SK-MEL-5 (cell line): ENCODE measurements around the gene SNUPN. TPM values are rescaled to one million over a fixed set of nuclear protein-coding genes. Genes with fewer than 3 reads are reported as not detected.
"Not testable (repeated sequence)": the region's sequence is repeated elsewhere in the genome, so short reads cannot be mapped to it uniquely, and the experiment has no call there.

Source experiments
- DNase-seq: peaks from one replicate; pipeline ENCODE4 v3.0.0-alpha.2; 2016; ENCODE audit warnings: low read depth, low spot score
- in situ Hi-C: cut with HindIII; loops from 2 replicates; pipeline ENCODE4 v1.10.0; 2016; ENCODE audit warnings: low sequenced_read_pairs, high pct_unique_total_duplicates, low pct_unique_long_range_greater_than_20kb
- total RNA-seq: library from RNA; depleted of rRNA; stranded (reverse); fragments of >200 nt; shearing (Covaris generic); gene quantifications from 2 replicates; pipeline ENCODE4 v1.2.3, GENCODE V29; 2014

The SNUPN gene
- total RNA-seq, 1 experiment from 2014 or later, result 39.2 TPM

DNA sequence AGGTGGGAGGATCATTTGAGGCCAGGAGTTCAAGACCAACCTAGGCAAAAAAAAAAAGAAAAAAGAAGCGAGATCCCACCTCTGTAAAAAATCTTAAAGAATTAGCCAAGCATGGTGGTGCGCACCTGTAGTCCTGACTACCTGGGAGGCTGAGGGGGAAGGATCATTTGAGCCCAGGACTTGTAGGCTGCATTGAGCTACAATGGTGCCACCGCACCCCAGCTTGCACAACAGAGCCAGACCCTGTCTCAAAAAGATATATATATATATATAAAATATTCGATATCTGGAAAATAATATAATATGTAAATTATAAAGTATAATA, 15.6 kb upstream of the SNUPN start:
- in situ Hi-C loops, result no loop called here
- DNase-seq, result no peak

GRCh38 chr15:75640483-75641178, 15.1 kb upstream of the SNUPN start:
- in situ Hi-C loops, result no loop called here
- peak; percentile 72 for DNase-seq

- in situ Hi-C loops, result no loop called here
- DNase-seq, result peak; percentile 98
Observed at GRCh38 chr15:75639709-75640482, 14.4 kb upstream of the SNUPN start, which contains the start of gene IMP3. Gene IMP3 (minus strand): TSS chr15:75640224. CDS start chr15:75640168, 56 bp downstream.

- DNase-seq, result no peak
- in situ Hi-C loops, result no loop called here
Observed at GRCh38 chr15:75639191-75639708, 13.7 kb upstream of the SNUPN start.

- in situ Hi-C loops, result no loop called here
Observed at GRCh38 chr15:75637245-75638009, 11.9 kb upstream of the SNUPN start.

GRCh38 chr15:75636026-75636425, 10.5 kb upstream of the SNUPN start:
- DNase-seq, result no peak
- in situ Hi-C loops, result no loop called here

More at GRCh38 chr15:75637245-75638009, 11.9 kb upstream of the SNUPN start:
- DNase-seq, result no peak

GRCh38 chr15:75633922-75634321, 8.4 kb upstream of the SNUPN start:
- DNase-seq, in situ Hi-C loops: not testable (repeated sequence)

- in situ Hi-C loops, result no loop called here
- DNase-seq, result no peak
Observed at GRCh38 chr15:75631935-75632334, 6.4 kb upstream of the SNUPN start.

GRCh38 chr15:75622505-75622904, 3.0 kb downstream of the SNUPN start:
- no peak for DNase-seq
- in situ Hi-C loops, result no loop called here

DNA sequence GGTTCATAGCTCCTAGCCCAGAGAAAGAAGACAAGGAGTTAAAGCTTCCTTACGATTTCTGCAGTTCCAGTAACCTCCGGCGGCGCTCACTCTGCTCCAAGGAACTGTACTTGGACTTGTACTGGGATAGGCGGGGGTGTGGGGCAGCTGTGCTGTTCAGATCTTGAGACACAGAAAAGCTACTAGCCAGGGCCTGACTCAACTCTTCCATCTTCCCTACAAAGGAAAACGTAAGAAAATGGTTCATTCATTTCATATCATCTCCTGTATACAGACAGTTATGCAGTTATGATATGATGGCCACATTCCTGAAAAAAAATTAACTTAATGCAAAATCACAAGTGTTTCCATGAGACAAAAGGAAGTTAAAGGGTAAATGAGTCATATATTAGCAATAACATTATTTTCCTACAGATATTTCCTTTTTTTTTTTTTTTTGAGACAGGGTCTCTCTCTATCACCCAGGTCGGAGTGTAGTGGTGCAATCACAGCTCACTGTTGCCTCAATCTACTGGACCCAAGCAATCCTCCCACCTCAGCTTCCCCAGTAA, 4.6 kb downstream of the SNUPN start:
- peak; percentile 76 for DNase-seq
- in situ Hi-C loops, result no loop called here

GRCh38 chr15:75620058-75620820, 5.3 kb downstream of the SNUPN start:
- in situ Hi-C loops, result no loop called here
- DNase-seq, result no peak

DNA sequence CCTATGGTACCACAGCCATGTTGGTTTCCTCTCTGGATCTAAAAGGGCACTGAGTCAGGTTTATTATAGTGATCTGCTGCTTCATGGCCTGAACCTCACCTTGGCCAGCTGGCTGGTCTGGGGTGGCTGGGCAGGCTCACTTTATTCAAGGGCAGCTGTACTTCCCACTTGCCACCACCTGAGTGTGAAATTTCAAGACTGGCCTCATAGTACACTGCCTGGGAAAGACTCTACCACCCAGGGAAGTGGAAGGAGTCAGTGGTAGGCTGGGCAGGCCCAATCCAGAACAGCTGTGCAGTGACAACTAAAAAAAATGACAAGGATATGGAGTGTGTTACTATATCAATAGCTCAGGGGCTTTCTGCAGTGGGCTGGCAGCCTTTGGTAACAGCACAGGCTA, 8.8 kb downstream of the SNUPN start:
- in situ Hi-C loops, result no loop called here

GRCh38 chr15:75606711-75607699, 18.5 kb downstream of the SNUPN start:
- in situ Hi-C loops, result no loop called here
- DNase-seq, result no peak

More for the DNA sequence above, 8.8 kb downstream of the SNUPN start:
- DNase-seq, result no peak

- no peak for DNase-seq
- in situ Hi-C loops, result no loop called here
Observed at GRCh38 chr15:75606026-75606425, 19.5 kb downstream of the SNUPN start.

- in situ Hi-C loops, result no loop called here
- DNase-seq, result no peak
Observed at GRCh38 chr15:75599401-75599800, 26.1 kb downstream of the SNUPN start.

DNA sequence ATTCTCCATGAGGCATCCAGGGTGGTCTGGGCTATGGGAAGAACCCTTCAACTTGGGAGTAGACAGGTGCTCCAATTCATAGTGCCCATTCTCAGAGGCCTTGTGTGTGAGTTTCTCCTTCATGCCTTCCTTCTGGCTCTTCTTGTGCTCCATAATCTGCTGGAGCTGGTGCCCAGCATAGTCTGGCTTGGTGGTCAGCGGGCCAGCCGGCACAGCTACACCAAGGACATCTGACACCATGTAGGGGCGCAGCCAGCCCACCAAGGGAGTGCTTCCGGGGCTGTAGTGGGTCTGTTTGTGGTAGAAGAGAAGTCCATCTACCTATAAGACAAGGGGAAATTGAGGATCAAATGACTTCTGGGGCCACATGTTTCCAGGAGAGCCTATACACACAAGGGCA, 27.2 kb downstream of the SNUPN start:
- no peak for DNase-seq
- in situ Hi-C loops, result no loop called here
